Activated CD4-positive, alpha-beta T cell treated with anti-CD3 and anti-CD28 coated beads for 1 hour (primary cell): Measurements from ENCODE around the gene GSK3B.
"Not testable (repeated sequence)": the region's sequence is repeated elsewhere in the genome, so short reads cannot be mapped to it uniquely, and the experiment has no call there.

ENCODE experiments used
- DNase-seq: peaks from one replicate; pipeline ENCODE4 v3.0.0-alpha.2; 2020

GSK3B gene

DNA sequence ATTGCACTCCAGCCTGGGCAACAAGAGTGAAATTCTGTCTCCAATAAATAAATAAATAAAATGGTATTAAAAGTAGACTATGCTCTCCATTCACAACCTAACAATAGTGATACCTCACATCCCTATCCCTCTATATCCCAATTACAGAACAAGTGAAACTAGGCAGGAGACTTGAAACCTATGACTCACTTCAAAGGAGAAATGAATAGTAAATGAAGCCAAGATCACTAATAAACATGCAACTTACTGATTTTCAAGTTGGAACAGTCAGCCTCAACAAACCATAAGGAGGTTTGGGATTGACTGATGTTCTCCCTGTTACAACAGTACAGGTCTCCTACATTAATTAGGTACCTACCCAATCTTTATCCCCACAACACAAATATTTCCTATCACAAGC lies 103.4 kb downstream of the GSK3B start:
- DNase-seq: no peak

DNA sequence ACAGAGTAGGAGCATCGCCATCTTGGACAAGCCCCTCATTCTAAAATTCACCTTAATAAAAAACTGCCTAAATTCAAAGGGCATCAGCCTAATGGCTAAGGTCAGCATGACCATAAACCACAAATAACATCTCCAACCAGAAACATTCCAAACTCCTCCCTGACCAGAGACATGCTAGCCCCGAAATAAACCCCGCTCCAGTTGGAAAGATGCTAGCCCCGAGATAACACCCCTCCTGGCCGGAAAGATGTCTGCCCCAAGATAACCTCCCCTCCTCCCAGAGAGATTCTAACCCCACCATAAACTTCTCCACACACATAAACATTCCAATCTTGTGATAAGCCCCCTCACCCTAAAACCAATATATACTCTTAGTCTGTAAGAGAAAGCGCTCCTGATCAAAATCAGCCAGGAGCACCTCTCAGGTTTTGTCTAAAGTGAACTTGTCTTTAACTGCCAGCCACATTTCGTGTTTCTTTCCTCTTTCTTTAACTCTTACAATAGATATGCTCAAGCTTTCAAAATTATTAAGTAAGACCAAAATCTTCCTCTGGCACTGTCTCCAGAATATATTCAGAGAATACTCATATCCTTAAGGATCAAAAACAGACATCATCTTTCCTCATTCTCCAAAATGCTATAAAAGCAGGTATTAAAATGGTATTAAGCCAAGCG lies 104.1 kb downstream of the GSK3B start:
- no peak for DNase-seq

DNA sequence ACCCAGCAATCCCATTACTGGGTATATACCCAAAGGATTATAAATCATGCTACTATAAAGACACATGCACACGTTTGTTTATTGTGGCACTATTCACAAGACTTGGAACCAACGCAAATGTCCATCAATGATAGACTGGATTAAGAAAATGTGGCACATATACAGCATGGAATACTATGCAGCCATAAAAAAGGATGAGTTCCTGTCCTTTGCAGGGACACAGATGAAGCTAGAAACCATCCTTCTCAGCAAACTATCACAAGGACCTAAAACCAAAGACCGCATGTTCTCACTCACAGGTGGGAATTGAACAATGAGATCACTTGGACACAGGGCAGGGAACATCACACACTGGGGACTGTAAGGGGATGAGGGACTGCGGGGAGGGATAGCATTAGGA lies 107.4 kb downstream of the GSK3B start:
- DNase-seq: not testable (repeated sequence)

DNA sequence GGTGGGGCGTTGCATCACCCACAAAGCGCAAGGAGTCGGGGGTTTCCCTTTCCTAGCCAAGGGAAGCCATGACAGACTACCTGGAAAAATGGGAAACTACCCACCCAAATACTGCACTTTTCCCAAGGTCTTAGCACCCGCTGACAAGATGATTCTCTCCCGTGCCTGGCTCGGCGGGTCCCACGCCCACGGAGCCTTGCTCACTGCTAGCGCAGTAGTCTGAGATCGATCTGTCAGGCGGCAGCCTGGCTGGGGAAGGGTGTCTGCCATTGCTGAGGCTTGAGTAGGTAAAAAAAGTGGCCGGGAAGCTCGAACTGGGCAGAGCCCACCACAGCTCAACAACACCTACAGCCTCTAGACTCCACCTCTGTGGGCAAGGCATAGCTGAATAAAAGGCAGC lies 112.9 kb downstream of the GSK3B start:
- DNase-seq: no peak

DNA sequence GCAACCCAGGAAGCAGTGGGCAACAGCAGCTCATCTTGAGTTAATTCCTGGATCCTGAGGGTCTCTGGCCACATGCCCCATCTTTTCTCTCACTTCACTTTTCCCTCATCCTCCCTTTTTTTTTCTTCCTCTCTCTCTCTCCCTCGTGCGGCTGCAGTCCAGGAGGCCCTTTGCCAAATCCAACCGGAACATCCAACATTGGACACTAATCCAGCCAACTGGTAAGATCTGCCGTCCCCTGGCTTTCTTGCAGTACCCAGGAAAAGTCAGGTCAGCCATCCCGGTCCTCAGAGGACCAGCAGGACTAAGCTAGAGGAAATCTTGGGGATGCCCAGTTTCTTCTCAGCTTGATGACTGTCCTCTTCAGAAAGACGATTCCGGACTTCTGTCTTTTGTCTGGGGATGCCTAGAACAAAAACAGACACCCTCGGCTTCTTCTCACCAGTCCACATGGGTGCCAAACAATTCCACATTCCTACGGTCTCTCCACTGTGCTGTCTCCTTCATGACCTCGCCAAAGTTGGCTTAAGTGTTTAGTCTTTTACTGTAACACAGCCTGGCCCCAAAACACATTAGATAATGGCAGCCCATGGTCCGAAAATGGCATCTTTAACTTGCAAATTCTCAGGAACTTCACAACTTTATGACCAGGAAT lies 115.6 kb downstream of the GSK3B start:
- no peak for DNase-seq

DNA sequence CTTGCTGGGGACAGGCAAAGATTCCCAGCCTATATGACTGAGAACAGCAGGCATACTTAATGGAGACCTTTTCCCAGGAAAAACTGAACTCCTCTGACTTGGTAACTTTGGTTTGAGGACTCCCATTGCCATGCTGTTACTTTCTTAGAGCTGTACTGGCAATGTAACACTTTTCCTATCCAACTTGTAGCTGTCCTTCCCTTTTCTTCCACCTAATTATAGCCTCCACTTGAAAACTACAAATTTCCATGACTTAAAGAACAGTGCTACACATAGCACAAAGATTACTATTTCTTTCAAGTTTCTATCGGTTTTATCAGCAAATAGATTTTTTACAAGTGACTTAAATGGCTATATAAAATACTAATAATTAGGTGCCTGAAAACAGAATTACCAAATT lies 116.9 kb downstream of the GSK3B start:
- no peak for DNase-seq

DNA sequence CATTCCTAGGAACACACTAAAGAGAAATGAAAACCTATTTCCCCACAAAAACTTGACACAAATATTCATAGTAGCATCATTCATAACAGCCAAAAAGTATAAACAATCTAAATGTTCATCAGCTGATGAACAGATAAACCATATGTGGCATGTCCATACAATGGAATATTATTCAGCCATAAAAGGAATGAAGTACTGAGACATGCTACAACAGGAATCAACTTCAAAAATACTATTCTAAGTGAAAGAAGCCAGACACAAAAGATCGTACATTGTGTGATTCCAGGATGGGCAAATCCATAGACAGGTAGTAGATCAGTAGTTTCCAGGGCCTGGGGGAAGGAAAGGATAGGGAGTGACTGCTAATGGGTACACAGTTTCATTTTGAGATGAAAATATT lies 118.0 kb downstream of the GSK3B start:
- no peak for DNase-seq

DNA sequence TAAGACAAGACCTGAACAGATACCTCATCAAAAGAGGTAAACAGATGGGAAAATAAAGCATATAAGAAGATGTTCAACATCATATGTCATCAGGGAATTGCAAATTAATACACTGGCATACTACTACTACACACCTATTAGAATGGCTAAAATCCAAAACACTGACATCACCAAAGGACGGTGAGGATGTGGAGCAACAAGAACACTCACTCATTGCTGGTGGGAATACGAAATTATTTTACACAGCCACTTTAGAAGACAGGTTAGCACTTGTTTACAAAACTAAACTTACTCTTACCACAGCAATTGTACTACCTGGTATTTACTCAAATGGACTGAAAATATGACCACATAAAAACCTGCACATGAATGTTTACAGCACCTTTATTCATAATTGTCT lies 119.6 kb downstream of the GSK3B start:
- DNase-seq: no peak

DNA sequence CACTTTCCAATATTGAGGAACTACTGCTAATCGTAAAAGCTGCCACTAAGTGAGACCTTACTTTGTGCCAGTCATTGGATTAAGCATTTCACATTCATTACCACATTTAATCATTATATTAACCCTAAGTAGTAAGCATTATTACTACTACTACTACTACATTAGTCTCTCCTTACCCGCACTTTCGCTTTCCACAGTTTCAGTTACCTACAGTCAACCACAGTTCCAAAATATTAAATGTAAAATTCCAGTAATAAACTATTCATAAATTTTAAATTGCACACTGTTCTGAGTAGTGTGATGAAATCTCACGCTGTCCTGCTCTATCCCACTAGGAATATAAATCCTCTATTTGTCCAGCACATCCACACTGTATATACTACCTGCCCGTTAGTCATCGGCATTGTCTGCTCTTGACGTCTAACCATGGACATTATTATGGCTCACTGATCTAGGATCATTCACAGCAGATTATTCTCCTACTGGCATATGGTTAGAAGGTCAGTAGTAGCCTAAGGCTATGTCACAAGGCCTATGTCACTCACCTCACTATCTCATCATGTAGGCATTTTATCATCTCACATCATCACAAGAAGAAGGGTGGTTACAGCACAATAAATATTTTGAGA lies 121.1 kb downstream of the GSK3B start:
- no peak for DNase-seq

DNA sequence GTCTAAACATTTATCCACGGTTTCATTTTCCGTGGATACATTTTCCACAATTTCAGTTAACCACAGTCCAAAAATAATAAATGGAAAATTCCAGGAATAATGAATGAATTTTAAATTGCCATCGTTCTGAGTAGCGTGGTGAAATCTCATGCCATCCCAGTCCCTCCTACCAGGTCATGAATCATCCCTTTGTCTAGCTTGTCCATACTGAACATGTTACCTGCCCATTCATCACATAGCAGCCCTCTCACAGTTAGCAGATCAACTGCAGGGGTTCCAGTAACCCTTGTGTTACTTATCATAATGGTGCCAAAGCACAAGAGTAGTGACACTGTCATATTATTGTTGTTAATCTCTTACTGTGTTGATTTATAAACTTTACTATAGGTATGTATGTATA lies 124.5 kb downstream of the GSK3B start:
- DNase-seq: no peak

DNA sequence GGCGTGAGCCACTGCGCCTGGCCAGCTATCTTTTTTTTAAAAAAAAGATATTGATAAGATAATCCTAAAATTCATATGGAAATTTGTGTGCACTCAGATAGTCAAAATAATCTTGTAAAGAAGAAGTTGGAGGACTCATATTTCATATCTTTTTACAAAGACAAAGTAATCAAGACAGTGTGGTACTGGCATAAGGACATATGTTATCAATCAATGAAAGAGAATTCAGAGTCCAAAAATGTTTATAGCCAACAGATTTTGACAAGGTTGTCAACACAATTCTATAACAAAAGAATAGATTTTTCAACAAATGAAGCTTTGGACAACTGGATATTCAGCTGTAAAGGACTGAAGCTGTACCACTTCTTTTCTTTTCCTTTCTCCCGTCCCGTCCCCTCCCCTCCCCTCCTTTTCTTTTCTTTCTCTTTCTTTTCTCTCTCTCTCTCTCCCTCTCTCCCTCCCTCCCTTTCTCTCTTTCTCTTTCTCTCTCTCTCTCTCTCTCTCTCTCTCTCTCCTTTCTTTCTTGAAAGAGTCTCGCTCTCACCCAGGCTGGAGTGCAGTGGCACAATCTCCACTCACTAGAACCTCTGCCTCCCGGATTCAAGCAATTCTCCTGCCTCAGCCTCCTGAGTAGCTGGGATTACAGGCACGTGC lies 126.8 kb downstream of the GSK3B start:
- DNase-seq: no peak

DNA sequence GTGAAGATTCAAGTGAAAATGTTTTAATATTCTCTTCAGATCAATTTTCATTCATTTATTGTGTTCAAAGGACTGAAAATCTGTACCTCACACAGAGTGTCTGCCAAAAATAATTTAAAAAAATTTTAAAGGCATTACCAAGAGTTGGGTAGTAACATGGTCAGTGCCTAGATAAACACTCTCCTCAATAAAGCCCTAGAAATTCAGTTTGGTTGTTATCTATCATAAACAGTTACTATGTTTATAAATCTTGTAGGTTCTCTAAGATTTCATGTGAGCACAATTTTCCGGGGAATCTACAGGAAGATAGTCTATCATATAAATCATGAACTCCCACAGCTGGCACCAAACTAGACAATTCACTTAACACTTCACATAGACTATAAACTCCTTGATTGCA lies 128.6 kb downstream of the GSK3B start:
- DNase-seq: no peak

DNA sequence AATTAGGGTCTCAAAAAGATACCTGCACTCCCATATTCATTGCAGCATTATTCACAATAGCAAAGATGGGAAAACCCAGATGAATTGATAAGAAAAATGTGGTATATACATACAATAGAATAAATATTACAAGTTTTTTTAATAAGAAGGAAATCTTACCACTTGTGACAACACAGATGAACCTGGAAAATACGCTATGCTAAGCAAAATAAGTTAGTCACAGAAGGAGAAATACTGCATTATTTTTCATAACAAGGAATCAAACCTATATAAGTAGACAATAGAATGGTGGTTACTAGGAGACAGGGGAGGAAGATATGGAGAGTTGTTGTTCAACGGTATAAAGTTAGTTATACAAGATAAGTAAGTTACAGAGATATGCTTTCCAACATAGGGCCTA lies 130.0 kb downstream of the GSK3B start:
- DNase-seq: no peak

DNA sequence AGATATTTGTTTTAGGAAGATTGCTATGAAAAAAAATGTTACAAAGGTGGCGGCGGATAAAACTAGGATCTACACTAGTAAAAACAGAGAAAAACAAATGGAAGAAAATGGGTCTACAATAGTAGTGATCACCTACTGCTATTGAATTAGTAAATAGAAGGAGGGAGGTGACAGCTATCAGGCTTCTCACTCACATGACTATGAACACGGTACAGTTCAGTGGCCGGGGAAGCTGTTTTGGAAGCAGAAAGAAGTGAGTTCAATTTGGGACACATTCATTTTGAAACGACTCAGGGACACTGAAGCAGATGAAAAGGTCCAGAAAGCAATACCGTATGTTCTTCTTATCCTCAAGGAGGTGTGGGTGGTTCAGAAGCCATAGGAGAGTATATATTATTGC lies 138.3 kb downstream of the GSK3B start:
- DNase-seq: no peak

DNA sequence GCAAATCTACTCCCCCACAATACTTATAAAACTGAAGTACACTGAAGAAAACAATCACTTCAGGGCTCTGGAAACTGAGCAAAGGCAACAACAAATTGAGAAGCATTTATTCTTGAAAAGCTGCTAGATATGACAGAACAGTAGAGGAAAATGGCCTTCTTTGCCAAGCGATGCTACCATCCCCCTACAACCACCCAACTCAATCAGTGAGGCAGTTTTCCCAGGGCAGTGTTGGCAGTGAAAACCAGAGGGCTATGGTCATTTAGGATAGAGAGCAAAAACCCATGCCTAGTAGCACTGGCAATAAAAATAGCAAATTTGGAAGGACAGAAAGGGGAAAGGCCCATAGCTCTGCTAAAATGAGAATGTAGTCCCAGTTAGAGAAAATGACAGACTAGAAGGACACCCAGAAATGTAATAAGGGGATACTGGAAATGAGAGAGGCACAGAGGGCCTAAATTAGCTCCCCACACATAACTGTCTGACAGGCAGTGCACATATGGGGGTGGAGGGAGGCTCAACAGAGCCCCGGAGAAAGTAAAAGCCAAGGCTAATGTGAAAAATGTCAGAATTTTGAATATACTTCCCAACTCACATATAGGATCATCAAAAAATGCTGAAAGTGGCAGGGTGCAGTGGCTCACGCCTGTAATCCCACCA lies 143.5 kb downstream of the GSK3B start:
- no peak for DNase-seq

DNA sequence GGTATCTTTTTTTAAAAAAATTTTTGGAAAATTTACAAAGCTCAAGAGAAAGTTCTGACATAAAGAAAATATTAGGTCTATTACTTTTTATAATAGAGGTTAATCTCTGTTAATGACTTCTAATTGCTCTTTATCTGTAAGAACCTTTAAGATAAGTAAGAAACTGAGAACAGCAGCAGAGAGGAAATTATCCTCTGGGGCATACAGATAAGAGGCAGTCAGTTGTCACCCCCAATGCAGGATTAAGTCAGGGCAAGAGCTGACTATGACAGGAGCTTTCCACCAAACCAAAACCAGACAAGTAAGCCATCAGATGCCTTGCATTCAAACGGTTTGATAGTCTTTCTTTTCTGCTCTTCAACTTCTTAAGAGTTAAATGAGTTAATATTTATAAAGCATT lies 149.0 kb downstream of the GSK3B start:
- DNase-seq: no peak

DNA sequence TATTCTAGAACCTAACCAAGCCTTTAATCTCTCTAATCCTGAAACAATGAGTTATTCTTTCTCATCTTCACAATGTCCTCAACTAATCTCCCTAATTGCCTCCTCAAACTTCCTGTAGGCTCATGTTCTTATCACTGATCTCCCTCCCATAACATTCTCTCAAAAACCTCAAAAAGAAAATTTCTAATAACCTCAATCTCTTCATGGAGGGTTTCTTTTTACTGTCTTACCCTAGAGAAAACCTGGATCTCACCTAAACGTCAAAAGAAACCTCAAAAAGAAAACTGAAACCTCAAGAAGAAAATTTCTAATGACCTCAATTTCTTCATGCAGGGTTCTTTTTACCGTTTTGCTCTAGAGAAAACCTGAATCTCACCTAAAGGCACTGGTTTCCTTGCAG lies 150.2 kb downstream of the GSK3B start:
- DNase-seq: no peak

DNA sequence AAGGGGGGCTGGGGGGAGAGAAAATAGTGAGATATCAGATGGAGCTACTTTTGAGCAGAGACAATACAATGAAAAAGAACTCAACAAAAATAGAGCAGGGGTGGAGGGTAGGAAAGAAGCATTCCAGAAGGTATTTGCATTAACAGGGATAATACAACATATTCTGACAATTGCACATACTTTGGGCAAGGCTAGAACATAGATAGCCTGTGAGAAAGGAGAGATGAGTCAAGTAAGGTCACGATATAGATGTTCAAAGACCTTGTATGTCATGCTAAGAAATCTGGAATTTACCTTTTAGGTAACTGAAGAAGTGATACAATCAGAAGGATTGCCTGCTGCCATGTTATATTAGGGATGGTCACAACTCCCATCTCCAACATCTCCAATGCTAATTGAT lies 155.2 kb downstream of the GSK3B start:
- no peak for DNase-seq

DNA sequence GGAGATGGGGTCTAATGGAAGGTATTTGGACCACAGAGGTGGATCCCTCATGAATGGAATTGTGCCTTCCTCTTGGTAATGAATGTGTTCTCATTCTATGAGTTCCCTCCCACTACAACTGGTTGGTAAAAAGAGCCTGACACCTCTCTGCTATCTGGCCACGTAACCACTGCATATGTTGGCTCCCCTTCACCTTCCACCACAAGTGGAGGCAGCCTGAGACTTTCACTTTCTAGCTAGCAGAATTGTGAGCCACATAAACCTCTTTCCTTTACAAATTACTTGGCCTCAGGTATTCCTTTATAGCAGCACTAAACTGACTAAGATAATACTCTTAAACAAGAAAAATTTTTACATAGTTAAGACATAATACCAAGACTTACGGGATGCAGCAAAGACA lies 157.0 kb downstream of the GSK3B start:
- no peak for DNase-seq

DNA sequence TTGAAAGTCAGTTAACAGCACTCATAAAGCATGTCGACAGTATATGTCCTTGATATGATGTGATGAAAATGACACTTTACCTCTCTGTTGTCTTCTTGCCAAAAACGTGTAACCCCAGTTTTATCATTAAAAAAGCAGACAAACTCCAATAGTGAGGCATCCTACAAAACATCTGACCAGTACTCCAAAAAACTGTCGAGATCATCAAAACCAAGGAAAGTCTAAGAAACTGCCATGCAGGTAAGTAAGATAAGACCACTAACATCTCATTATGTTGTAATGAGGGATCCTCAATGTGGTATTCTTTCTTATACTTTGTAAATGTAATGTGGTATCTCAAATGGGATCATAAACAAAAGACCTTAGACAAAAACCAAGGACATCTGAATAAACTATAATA lies 160.0 kb downstream of the GSK3B start:
- DNase-seq: no peak

DNA sequence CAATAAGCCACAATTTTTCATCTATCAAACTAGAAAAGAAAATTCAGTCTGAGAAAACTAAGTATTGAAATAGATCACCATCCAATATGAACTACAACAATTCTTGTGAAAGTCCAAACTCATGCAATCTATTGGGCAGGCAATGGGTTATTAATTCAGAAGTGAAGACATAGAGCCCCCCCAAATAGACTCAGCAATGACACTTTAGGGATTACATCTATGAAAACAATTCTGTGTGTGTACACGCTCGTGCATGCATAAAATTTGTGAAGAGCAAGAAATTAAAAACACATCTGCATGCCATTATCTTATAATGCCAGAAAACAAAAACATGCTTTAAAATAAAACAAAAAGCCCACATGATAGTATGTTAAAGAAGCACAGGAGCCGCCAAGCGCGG lies 161.0 kb downstream of the GSK3B start:
- no peak for DNase-seq

DNA sequence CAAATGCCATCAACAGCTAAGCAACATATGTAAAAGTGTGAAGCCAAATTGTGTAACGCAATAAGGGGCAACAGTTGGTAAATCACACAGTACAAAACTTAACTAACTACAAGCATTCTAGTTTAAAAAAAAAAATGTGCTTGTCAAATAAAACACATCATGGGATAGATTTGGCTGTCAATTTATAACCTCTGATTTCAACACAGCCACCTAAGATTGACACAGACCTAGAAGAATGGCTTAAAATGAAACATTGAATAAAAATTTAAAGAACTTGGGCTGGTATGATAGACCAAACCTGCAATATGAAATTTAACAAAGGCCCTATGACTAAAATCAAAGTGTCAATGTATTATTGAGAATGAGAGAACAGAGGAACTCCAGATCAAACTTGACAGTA lies 164.0 kb downstream of the GSK3B start:
- DNase-seq: no peak

DNA sequence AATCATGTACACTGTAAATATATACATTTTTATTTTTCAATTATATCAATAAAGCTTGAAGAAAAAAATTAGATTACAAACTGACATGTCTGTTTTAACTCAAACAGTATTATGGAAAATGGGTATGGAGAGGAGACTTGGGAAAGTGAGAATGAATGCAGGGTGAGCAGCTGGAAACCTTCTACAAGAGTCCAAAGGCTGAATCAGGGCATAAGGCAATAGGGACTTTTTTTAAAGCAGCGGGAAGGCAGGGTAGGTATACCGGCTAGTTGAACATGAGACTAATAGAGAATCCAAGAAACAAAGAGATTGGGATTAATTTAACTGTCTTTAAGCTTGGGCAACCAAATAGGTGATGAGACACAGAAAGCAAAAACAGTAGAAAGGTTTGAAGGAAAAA lies 167.1 kb downstream of the GSK3B start:
- DNase-seq: no peak
